ENCODE data around the gene HAVCR2.
"Not testable (repeated sequence)": the region's sequence is repeated elsewhere in the genome, so short reads cannot be mapped to it uniquely, and the experiment has no call there.

Gene HAVCR2

GRCh38 chr5:157086751-157087359 lies 22.0 kb downstream of the HAVCR2 start:
- DNase-seq, result no peak

- DNase-seq, result no peak
Observed at GRCh38 chr5:157085930-157086329, 22.9 kb downstream of the HAVCR2 start.

DNA sequence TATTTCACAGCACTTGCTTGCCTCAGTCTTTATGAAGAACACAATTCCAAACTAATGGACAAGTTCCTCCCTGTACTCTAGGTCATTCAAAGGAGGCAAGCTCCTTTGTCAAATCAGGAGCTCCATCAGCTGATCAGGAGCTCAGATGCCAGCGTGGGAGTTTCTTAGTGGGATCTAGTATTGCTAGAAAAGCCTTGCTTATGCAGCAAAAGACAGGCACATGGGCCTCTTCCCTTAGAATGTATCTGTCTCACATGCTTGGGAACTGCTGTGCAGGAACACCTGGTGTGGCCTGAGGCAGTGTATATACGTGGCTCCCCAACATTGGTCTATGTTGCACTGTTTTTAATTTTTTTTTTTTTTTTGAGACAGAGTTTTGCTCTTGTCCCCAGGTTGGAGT lies 28.6 kb downstream of the HAVCR2 start:
- no peak for DNase-seq

DNA sequence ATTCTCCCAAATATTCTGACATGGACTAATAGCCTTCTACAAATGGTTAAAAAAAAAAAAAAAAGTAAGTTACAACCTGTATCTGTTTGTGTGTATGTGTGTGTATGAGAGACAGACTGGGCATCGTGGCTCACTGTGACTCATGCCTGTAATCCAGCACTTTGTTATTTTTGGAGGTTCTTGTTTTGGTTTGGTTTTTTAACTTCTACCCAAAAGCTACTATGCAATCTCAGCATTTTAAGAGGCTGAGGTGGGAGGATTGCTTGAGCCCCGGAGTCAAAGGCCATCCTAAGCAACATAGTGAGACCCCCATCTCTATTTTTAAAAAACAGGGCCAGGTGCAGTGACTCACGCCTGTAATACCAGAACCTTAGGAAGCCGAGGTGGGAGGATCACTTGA lies 32.3 kb downstream of the HAVCR2 start:
- no peak for DNase-seq

DNA sequence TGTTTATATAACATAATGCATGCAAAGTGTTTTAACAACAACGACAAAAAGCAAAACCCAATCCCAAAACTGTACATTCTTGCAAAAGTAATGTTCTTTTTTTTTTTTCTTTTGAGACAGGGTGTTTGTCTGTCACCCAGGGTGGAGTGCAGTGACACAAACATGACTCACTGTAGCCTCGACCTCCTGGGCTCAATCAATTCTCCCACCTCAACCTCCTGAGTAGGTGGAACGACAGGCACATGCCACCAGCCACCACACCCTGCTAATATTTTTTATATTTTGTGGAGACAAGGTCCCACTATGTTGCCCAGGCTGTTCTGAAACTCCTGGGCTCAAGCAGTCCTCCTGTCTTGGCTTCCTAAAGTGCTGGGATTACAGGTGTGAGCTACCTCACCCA lies 36.3 kb downstream of the HAVCR2 start:
- no peak for DNase-seq

- no peak for DNase-seq
Observed at GRCh38 chr5:157069949-157070348, 38.9 kb downstream of the HAVCR2 start.

DNA sequence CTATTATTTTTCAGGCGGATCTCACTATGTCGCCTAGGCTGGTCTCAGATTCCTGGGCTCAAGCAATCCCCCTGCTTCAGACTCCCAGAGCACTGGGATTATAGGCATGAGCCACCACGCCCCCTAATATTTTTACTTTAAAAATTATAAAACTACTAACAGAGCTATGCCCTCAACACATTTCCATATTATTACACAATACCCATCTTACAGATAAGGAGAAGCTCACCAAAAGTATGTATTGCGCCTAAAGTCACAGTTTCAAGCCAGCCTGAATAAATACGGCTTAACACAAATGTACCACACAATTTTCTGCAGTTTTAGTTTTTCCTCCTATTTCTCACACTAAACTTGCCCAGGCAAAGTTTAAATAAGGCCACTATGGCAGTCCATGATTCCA lies 40.1 kb downstream of the HAVCR2 start:
- DNase-seq, result no peak

- no peak for DNase-seq
Observed at GRCh38 chr5:157068339-157068738, 40.5 kb downstream of the HAVCR2 start.

DNA sequence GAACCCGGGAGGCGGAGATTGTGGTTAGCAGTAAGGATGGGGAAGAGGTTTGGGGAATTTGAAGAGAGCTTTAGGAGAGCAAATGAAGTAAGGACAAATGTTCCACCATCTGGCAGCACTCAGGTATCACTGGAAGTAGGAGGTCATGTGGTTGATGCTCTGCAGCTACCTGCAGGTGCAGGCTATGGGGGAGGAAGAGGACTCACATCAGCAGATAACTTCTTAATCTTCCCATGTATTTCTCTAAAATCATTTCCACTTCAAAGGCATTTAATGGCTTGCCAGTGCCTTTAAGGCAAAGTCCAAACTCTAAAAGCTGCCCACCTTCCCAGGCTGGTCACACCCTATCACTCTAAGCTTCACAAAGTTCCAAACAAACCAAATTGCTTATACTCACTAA lies 41.8 kb downstream of the HAVCR2 start:
- no peak for DNase-seq

- DNase-seq, result no peak
Observed at GRCh38 chr5:157066080-157066479, 42.8 kb downstream of the HAVCR2 start.

DNA sequence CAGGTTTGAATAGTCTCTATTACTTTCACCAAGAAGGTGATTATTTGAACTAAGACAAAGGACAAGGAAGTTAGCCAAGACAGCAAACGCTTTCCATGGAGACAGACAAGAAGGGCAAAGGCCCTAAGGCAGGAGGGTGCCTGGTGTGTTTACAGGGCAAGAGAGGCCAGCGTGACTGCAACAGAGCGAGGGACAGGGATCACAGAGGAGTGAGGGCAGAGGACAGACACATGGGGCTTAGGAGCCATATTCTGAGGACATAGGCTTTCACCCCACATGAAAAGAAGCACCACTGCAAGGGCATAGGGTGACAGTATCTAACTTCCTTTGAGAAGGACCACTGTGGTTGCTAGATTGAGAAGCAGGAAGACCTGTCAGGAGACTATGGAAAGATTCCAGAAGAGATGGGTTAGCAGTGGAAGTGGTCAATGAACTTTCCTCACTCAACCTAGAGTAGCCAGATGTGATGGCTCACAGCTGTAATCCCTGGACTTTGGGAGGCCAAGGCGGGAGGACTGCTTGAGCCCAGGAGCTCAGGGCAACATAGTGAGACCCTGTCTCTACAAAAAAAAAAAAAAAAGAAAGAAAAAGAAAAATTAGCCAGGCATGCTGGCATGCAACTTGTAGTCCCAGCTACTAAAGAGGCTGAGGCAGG lies 44.9 kb downstream of the HAVCR2 start:
- no peak for DNase-seq

DNA sequence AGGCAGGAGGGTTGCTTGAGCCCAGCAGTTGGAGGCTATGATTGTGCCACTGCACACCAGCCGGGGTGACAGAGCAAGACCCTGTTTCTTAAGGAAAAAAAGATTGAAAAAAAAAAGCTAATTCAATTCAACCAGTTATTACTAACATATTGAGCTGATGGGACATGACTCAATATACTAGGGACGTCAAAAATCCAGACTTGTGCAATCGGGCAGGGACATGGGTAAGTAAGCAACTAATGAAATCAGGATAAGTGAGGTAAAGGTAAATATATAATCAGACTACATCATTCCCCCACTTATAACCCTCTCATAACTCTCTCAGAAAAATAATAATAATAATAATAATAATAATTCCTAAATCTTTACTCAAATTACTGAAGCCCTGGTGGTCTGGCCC lies 49.0 kb downstream of the HAVCR2 start:
- no peak for DNase-seq

GRCh38 chr5:157059093-157059539 lies 49.7 kb downstream of the HAVCR2 start, which contains the start of gene HAVCR1:
TSS of gene HAVCR1 (minus strand) at chr5:157059116. CDS start at chr5:157057943, 1,173 bp downstream.
- DNase-seq, result no peak

GRCh38 chr5:157057459-157058370 lies 51.1 kb downstream of the HAVCR2 start:
- no peak for DNase-seq

DNA sequence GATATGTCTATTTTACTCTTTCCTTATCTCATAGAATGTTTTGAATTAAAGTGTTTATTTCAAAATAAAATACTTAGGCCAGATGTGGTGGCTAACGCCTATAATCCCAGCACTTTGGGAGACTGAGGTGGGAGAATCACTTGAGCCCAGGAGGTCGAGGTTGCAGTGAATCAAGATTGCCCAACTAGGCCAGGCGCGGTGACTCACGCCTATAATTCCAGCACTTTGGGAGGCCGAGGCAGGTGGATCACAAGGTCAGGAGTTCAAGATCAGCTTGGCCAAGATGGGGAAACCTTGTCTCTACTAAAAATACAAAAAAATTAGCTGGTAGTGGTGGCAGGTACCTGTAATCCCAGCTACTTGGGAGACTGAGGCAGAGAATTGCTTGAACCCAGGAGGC lies 52.0 kb downstream of the HAVCR2 start:
- DNase-seq, result not testable (repeated sequence)

- DNase-seq, result no peak
Observed at GRCh38 chr5:157051604-157052245, 57.1 kb downstream of the HAVCR2 start.

GRCh38 chr5:157050050-157050449 lies 58.8 kb downstream of the HAVCR2 start:
- no peak for DNase-seq

DNA sequence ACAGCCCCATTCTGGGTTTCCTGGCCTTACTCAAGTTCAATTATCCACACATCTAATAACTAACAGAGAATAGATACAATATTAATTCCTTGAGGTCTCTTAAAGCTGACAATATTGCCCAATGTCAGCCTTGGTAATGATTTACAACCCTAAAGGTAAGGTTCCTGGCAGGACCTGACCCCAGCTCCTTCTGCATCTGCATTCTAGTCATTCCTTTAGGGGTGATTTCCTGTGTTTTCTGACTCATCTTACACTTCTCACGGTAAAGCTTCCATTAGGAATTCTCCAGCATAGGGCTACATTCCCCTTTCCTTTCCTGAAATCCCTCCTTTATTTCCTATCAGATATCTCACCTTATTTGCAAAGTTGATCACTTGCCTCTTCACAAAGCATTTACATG lies 59.2 kb downstream of the HAVCR2 start:
- no peak for DNase-seq

GRCh38 chr5:157047898-157048297 lies 60.9 kb downstream of the HAVCR2 start:
- no peak for DNase-seq

DNA sequence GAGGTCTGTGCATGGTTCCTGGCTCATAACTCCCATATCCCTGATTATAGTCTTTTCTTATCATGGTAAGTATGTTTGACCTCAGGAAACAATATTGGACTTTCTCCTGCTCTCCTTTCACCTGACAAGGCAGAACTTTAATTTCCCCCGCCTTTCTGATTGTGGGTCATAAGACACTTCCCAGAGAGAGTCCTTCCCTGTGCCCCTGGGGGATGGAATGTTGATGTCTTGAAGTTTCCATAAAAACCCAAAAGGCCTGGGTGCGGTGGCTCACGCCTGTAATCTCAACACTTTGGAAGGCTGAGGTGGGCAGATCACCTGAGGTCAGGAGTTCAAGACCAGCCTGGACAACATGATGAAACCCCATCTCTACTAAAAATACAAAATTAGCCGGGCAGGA lies 61.8 kb downstream of the HAVCR2 start:
- not testable (repeated sequence) for DNase-seq

DNA sequence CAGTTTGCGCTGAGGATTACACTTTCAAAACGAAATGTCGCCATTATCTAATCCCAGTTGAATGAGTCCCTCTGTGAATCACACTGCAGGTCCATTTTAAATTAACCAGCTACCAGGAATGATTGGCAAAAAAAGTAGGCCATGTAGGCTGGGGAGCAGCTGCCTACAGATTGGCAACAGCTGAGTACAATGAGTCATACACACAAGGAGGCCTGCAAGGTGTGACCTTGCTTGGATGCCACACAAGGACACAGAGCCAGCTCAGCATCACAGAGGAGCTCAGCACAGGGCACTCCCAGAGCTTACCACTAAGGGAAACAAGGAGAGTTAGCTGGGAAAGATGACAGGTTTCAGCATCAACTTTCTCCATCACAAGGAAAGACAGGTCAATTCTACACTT lies 62.8 kb downstream of the HAVCR2 start:
- no peak for DNase-seq

DNA sequence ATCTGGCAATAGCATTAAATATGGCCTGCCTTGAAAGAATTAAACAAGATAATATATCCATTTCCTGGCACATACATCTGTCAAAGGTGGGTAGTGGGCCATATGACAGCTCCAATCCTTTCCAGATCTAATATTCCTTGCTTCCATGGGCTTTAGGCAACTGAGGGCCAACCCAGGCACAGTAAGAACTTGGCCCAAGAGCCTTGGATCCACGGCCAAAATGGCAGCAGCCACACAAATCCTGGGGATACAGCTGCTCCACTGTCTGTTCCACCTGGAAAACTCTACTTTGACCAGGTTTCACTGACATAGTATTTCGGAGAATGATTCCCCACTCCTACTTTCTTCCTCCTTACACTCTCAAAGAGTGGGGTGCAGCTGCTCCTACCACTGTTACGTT lies 63.2 kb downstream of the HAVCR2 start:
- no peak for DNase-seq

GRCh38 chr5:157038568-157039187 lies 70.2 kb downstream of the HAVCR2 start:
- no peak for DNase-seq

Data from activated naive CD4-positive, alpha-beta T cell treated with anti-CD3 and anti-CD28 coated beads, Interleukin-2, amount 50 U/mL, for 16 hours (primary cell).